Fibroblast of skin of left biceps (primary cell): Measurements from ENCODE around the gene CCDC102A.

Experiments used
- DNase-seq, 2 experiments: peaks; one replicate each; pipeline ENCODE4 v3.0.0-alpha.2; 2013; ENCODE audit warnings: low read depth in 2 of 2

Gene CCDC102A

DNA sequence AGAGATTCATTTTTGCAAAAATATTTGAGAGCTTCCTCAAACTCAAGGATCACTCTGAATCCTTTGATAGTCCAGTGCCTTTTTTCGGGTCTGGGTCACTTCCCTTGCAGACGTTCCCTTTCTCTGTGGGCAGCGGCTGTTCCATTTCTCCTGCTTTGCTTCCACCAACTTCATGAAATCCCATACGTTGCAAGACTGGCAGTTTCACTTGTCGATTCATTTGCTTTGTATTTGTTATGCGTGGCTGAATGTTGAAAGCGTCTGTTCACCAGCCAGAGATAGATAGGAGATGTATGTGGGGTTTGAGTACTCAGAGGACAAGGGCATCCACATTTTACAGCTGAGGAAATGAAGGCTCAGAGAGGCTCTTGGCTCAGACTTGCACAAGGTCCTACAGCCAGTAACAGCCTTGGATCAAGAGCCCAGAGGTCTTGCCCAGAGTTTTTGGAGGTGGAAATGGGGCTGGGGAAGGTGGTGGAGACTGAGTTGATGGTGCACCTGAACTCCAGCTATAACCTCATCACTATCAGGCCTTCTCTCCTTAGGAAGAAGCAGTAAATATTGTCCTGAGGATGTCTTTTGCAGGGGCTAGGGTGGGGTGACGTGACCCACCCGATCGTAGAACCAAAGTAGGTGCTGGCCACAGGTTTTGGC lies 1.3 kb upstream of the CCDC102A start:
- DNase-seq: no peak

- DNase-seq: no peak
Observed at GRCh38 chr16:57537194-57537505, 779 bp upstream of the CCDC102A start.

- DNase-seq: peak; percentile 70 to 76
Observed at GRCh38 chr16:57535680-57536305, 578 bp downstream of the CCDC102A start.

- DNase-seq: no peak
Observed at GRCh38 chr16:57534881-57535658, 1.3 kb downstream of the CCDC102A start.

- DNase-seq: no peak
Observed at GRCh38 chr16:57534337-57534880, 2.0 kb downstream of the CCDC102A start.

DNA sequence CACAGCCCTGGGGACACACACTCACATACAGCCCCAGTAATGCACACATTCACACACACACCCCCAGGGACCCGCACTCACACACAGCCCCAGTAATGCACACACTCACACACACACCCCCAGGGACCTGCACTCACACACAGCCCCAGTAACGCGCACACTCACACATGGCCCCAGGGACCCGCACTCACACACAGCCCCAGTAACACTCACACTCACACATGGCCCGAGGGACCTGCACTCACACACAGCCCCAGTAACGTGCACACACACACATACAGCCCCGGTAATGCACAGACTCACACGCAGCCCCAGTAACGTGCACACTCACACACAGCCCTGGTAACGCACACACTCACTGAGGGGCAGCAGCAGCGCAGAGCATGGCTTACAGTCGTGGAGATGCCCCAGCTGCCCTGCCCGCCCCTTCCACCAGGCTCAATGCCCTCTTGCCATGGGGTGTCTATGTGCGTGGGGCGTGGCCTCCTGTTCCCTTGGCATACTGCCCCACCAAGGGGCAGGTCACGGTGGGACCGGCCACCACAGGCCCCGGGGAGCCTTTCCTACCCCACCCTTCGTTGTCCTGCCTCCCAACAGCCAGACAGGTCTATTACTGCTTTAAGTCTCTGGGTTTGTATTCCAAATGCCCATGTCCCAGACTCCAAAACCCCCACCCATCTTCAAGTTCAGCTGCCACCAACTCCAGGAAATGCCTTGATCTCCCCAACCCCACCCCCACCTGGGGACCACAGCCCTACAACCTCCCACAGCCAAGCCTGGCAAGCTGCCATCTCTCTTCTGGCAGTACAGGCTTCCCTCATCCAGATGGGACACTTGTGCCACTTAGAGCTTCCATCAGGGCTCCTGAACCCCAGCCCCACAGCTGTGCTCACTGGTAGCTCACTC lies 2.7 kb downstream of the CCDC102A start:
- DNase-seq: no peak

DNA sequence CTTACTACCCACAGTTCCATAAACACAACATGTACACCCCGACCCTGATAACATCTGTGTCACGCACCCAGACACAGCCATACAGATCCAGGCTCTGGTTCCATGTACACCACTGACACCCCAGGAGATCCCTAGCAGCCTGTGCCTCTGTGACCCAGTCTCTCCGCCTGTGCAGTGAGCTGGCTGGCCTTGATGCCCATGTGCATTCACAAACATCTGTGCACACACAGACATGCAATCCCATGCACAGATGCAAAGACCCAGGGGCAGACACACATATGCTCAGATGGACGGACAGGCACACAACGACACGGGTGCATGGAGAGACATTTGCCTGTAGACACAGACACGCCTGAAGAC lies 4.1 kb downstream of the CCDC102A start:
- DNase-seq: no peak

GRCh38 chr16:57531635-57532265 lies 4.6 kb downstream of the CCDC102A start:
- no peak for DNase-seq

DNA sequence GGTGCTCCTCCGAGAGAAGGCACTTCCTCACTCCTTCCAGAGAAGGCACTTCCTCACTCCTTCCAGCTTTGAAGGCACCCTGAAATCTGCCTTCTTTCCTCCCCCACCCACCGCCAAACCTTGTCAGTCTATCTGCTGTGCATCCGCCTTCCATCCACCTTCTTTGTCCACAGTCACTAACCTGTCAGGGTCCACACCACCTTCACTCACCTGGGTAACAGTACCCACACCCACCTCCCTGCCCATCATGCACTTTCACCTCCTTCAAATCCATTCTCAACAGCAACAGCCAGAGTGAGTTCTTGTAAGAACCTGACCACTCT lies 5.2 kb downstream of the CCDC102A start:
- DNase-seq: no peak

DNA sequence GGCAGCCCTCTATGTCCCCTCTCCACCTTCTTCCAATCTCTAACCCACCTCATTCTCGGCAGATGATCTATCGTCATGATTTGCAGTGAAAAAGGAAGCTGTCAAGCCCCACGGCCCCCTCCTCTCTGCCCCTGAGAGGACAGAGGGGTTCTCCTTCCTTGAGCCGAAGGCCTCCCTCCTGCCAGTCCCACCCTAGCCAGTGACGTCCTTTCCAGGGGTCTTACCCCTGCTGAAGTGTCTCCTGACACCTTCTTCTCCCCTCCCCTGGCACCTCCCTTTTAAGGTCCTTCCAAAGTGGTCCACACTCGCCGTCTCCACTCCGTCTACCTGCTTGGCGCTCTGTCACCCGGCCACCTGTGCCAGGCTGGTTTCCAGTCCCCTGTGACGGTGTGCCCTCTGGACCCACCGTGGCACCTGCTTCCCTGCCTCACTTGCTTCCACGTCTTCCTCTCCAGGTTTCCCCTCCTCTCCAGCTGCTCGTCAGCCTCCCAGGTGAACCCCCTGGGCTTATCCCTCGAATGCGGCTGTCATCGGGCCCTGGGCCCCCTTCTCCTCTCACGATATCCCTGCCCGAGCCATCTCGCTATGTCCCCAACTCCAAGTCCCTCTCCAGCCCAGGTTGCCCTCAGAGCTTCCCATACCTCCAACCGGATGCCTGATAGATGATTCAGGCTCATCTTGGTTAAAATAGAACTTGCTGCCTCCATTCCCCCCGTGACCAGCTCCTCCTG lies 5.7 kb downstream of the CCDC102A start:
- no peak for DNase-seq

GRCh38 chr16:57530104-57530521 lies 6.3 kb downstream of the CCDC102A start:
- no peak for DNase-seq

DNA sequence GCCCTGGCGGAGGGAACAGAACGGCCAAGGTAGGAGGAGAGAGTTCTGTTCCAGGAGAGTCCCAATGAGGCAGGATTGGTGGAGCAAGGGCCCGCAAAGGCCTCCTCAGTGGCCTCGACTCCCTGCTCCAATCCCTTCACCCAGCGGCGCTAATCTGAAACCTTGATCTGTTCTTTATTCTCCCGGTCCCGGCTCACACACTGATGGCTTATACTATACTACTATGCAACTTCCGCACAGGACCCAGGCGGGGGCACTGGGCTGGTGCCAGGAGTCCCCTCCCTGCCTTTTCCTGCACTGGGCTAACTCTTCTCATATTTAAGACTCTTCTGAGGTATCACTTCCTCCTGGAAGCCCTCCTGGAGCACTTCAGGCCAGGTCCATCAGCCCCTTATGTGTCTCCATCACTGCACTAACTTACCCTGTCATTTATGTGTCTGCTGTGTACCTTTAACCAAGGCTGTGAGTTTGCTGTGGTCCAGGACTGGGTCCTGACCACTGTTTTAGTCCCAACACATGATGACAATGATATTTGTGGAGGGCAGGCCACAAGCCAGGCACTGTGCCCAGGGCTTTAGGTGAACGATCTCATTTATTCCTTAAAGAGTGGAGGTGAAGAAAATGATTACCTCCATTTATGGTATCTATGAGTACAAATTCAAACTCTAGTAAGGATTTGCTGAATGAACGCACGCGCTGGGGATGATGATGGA lies 6.8 kb downstream of the CCDC102A start:
- no peak for DNase-seq

- DNase-seq: no peak
Observed at GRCh38 chr16:57528499-57529390, 7.6 kb downstream of the CCDC102A start.

- DNase-seq: no peak
Observed at GRCh38 chr16:57527610-57528360, 8.6 kb downstream of the CCDC102A start.

GRCh38 chr16:57527027-57527426 lies 9.3 kb downstream of the CCDC102A start:
- no peak for DNase-seq

DNA sequence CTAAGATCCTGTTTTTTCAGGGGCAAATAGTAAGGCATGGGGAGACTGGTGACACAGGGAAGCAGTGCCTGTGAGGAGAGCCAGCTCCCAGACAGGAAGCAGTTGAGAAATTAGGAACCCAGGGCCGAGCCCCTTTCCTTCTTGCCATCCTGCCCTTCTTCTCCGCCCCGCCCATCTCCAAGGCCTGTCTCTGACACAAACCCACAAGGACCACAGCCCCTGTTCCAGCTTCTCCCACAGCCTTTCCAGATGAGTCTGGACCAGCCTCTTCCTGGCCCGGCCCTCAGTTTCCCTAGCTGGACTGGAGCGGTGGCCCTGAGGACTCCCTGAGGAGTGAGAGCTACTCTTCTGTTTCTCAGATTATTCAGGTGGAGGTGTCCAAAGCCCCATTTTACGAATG lies 9.9 kb downstream of the CCDC102A start:
- no peak for DNase-seq

GRCh38 chr16:57525761-57526160 lies 10.6 kb downstream of the CCDC102A start:
- no peak for DNase-seq

DNA sequence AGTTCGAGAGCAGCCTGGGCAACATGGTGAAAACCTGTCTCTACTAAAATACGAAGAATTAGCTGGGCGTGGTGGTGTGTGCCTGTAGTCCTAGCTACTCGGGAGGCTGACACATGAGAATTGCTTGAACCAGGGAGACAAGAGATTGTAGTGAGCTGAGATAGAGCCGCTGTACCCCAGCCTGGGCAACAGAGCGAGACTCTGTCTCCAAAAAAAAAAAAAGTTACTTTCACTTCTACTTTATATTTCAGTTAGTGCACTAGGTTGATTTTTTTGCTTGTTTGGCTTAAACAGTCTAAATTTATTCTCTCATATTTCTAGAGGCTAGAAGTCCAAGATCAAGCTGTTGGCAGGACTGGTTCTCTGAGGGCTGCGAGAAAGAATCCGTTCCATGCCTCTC lies 13.4 kb downstream of the CCDC102A start:
- DNase-seq: no peak
